IMR-90 (cell line): ENCODE results near the gene TBC1D17. TPM values are rescaled to one million over a fixed set of nuclear protein-coding genes. Genes with fewer than 3 reads are reported as not detected.

Source experiments
- ATAC-seq: fragments of 200-7000 bp; cut with Tn5 transposase; 2 replicates; pipeline ENCODE4 v1.9.1; 2020; ENCODE audit warnings: low read depth, mild to moderate bottlenecking, moderate library complexity
- BruUV-seq: library from RNA; stranded (reverse); fragments of 400-500 nt; replicated peaks from 2 replicates; lab custom pipeline; 2021; lab: Mats Ljungman, UMichigan
- CTCF ChIA-PET: fragments of 300-600 bp; formaldehyde crosslinking; extraction: SDS; loops from one replicate; lab custom pipeline; 2021; ENCODE audit warnings: antibody characterized with exemption; lab: Yijun Ruan, JAX
- POLR2A ChIA-PET: fragments of 300-600 bp; sonication (Branson Sonifier 250); formaldehyde crosslinking; loops from one replicate; lab custom pipeline; 2022; ENCODE audit warnings: antibody characterized with exemption; ENCODE audit not compliant: unreplicated experiment; lab: Charles Lee
- DNase-seq: peaks from one replicate; pipeline ENCODE4 v3.0.0; 2013
- H2AFZ ChIP-seq: replicated peaks from 2 replicates; pipeline ENCODE3; 2013; ENCODE audit warnings: low read length, mild to moderate bottlenecking; ENCODE audit not compliant: poor library complexity
- H2AK5ac ChIP-seq: 2 replicates; pipeline ENCODE4 v1.6.1; 2013; ENCODE audit warnings: low read depth, low read length, inconsistent platforms
- H2AK9ac ChIP-seq: replicated peaks from 2 replicates; pipeline ENCODE3; 2013; ENCODE audit warnings: mild to moderate bottlenecking, low read depth, low read length, moderate library complexity; ENCODE audit not compliant: poor library complexity
- H2BK120ac ChIP-seq: 2 replicates; pipeline ENCODE4 v1.6.1; 2013; ENCODE audit warnings: low read depth, low read length, inconsistent platforms
- H2BK15ac ChIP-seq: 3 replicates; pipeline ENCODE4 v1.6.1; 2013; ENCODE audit warnings: low read depth, low read length, inconsistent platforms
- H2BK20ac ChIP-seq: 2 replicates; pipeline ENCODE4 v1.6.1; 2013; ENCODE audit warnings: low read depth, mild to moderate bottlenecking, inconsistent platforms, low read length, moderate library complexity
- H2BK5ac ChIP-seq: 2 replicates; pipeline ENCODE4 v1.6.1; 2013; ENCODE audit warnings: mild to moderate bottlenecking, low read depth, low read length, inconsistent platforms; ENCODE audit not compliant: poor library complexity, severe bottlenecking
- H3K14ac ChIP-seq: replicated peaks from 2 replicates; pipeline ENCODE4 v1.6.1; 2013; ENCODE audit warnings: low read depth, low read length, inconsistent platforms
- H3K18ac ChIP-seq: 2 replicates; pipeline ENCODE4 v1.6.1; 2013; ENCODE audit warnings: low read depth, low read length, control low read depth
- H3K23ac ChIP-seq: 2 replicates; pipeline ENCODE4 v1.6.1; 2013; ENCODE audit warnings: low read depth, low read length, inconsistent platforms
- H3K27ac ChIP-seq: 2 replicates; pipeline ENCODE4 v1.5.1; 2013; ENCODE audit warnings: mild to moderate bottlenecking, control low read depth, low read length; ENCODE audit not compliant: insufficient read depth
- H3K27me3 ChIP-seq: 2 replicates; pipeline ENCODE4 v1.6.1; 2013; ENCODE audit warnings: low read length; ENCODE audit not compliant: control insufficient read depth, insufficient read depth
- H3K36me3 ChIP-seq: 2 replicates; pipeline ENCODE4 v1.6.1; 2013; ENCODE audit warnings: low read length, mixed read lengths; ENCODE audit not compliant: control insufficient read depth, insufficient read depth
- H3K4ac ChIP-seq: 2 replicates; pipeline ENCODE4 v1.6.1; 2013; ENCODE audit warnings: low read depth, low read length, inconsistent platforms
- H3K4me1 ChIP-seq: 2 replicates; pipeline ENCODE4 v1.6.1; 2013; ENCODE audit warnings: low read length, mixed read lengths; ENCODE audit not compliant: control insufficient read depth, insufficient read depth
- H3K4me2 ChIP-seq: 2 replicates; pipeline ENCODE4 v1.6.1; 2013; ENCODE audit warnings: low read depth, mild to moderate bottlenecking, control low read depth, low read length, moderate library complexity
- H3K4me3 ChIP-seq: 2 replicates; pipeline ENCODE4 v1.5.1; 2013; ENCODE audit warnings: low read depth, mild to moderate bottlenecking, control low read depth, low read length, moderate library complexity; ENCODE audit not compliant: insufficient read depth
- H3K56ac ChIP-seq: 2 replicates; pipeline ENCODE4 v1.6.1; 2013; ENCODE audit warnings: low read length, inconsistent platforms; ENCODE audit not compliant: insufficient read depth; ENCODE audit errors: extremely low read depth
- H3K79me1 ChIP-seq, 2 experiments: 2 replicates each; pipeline ENCODE4 v1.6.1; 2013; ENCODE audit warnings: low read length in 2 of 2, inconsistent platforms in 1 of 2, low read depth in 1 of 2
- H3K9ac ChIP-seq: 2 replicates; pipeline ENCODE4 v1.6.1; 2013; ENCODE audit warnings: low read depth, low read length, control low read depth
- H3K9me1 ChIP-seq: 2 replicates; pipeline ENCODE4 v1.6.1; 2013; ENCODE audit warnings: low read length, inconsistent platforms; ENCODE audit not compliant: insufficient read depth
- H3K9me3 ChIP-seq: 2 replicates; pipeline ENCODE4 v1.6.1; 2013; ENCODE audit warnings: low read length; ENCODE audit not compliant: control insufficient read depth, insufficient read depth
- H4K20me1 ChIP-seq: 2 replicates; pipeline ENCODE4 v1.6.1; 2013; ENCODE audit warnings: low read length, inconsistent platforms; ENCODE audit not compliant: insufficient read depth
- H4K5ac ChIP-seq: 2 replicates; pipeline ENCODE4 v1.6.1; 2013; ENCODE audit warnings: mild to moderate bottlenecking, low read depth, low read length, control low read depth
- H4K8ac ChIP-seq, 2 experiments: 2 replicates each; pipeline ENCODE4 v1.6.1; 2013; ENCODE audit warnings: low read depth in 2 of 2, low read length in 2 of 2, control low read depth in 1 of 2, inconsistent platforms in 1 of 2
- H4K91ac ChIP-seq: 2 replicates; pipeline ENCODE4 v1.6.1; 2013; ENCODE audit warnings: low read depth, low read length, inconsistent platforms; ENCODE audit not compliant: insufficient read depth
- MAZ ChIP-seq: IDR thresholded peaks from 2 replicates; pipeline ENCODE4 v1.6.1; 2012; ENCODE audit warnings: low read depth, mild to moderate bottlenecking, low read length, improper control_type of control experiment, moderate library complexity, borderline replicate concordance
- MXI1 ChIP-seq: IDR thresholded peaks from 2 replicates; pipeline ENCODE4 v1.6.1; 2012; ENCODE audit warnings: low read depth, mild to moderate bottlenecking, low read length, moderate library complexity, borderline replicate concordance
- POLR2A ChIP-seq: IDR thresholded peaks from 2 replicates; pipeline ENCODE4 v1.6.1; 2012; ENCODE audit warnings: mild to moderate bottlenecking, low read depth, low read length
- WGBS, 2 experiments: methylation state at CpG; one replicate each; pipeline versions ENCODE4 v1.1.5 to v1.1.7; 2013; ENCODE audit warnings: missing lambda C conversion rate in 2 of 2; ENCODE audit not compliant: insufficient read length in 1 of 2; ENCODE audit errors: extremely low coverage in 2 of 2; 5-methylcytosine and 5-hydroxymethylcytosine counted together
- dilution Hi-C: fragments of 300-500 bp; cut with HindIII; formaldehyde crosslinking; loops from one replicate; pipeline ENCODE4 v1.14.3; 2018; ENCODE audit warnings: low sequenced_read_pairs; ENCODE audit not compliant: unreplicated experiment
- in situ Hi-C: fragments of 300-500 bp; cut with MboI; formaldehyde crosslinking; loops from 3 replicates; pipeline ENCODE4 v1.14.3; 2019; ENCODE audit warnings: low sequenced_read_pairs, inconsistent platforms, mixed read lengths
- intact Hi-C: fragments of 100-400 bp; cut with micrococcal nuclease; formaldehyde crosslinking; loops from 2 replicates; pipeline ENCODE4 v1.10.0; 2022
- polyA plus RNA-seq, 3 experiments: library from polyadenylated mRNA; depleted of rRNA; stranded (reverse); fragments of >200 nt; gene quantifications; 2 replicates each; pipeline ENCODE4 v1.2.3, GENCODE V29; 2012; ENCODE audit warnings: low replicate concordance in 1 of 3
- total RNA-seq: library from RNA; depleted of rRNA; stranded (reverse); fragments of >200 nt; gene quantifications from 2 replicates; pipeline ENCODE4 v1.2.3, GENCODE V29; 2012

TBC1D17 gene
- total and polyA plus RNA-seq, 2 of the 4 experiments (the other 2 are of a cell fraction): 1.1 to 27.8 TPM

GRCh38 chr19:49929121-49929610 is 51.7 kb downstream of the TBC1D17 start, which contains the start of the genes ATF5 and NUP62:
Gene ATF5, plus strand, starts transcription at chr19:49929205. Its CDS starts 1,646 bp downstream, at chr19:49930851.
Gene NUP62, minus strand, starts transcription at chr19:49929504. Its CDS starts 19,697 bp downstream, at chr19:49909807.
- peak within 1 kb of the TSS; percentile 91 for H3K56ac ChIP-seq
- peaks cover 4% of the 10 kb centered on the region for H3K4me1 ChIP-seq
- peak within 1 kb of the TSS; percentile 72; the same call in 1 of the 2 replicates for H2BK20ac ChIP-seq
- BruUV-seq: TSS peak; percentile 81
- peak within 1 kb of the TSS; percentile 77; the same call in 1 of the 3 replicates for H2BK15ac ChIP-seq
- 0% methylated on average over 14 of the region's 48 CpGs; no CpG with 5 or more reads in 1 of the 2 experiments for WGBS, 2 experiments
- intact Hi-C loops: no loop called here
- peak within 1 kb of the TSS; percentile 79 for H3K18ac ChIP-seq
- peak within 1 kb of the TSS; percentile 93 for H3K23ac ChIP-seq
- peak within 1 kb of the TSS; percentile 92 for H2BK5ac ChIP-seq
- dilution Hi-C loops: no loop called here
- peak within 1 kb of the TSS; percentile 75 for H3K27ac ChIP-seq
- H3K9me1 ChIP-seq: peaks cover 14% of the 10 kb centered on the region
- peak; percentile 75 for DNase-seq
- TF ChIP-seq MXI1: no peak
- TF ChIP-seq POLR2A: peak; percentile 77
- TF ChIP-seq MAZ: peak; percentile 60; the same call in 1 of the 2 replicates
- peaks cover 16 to 44% of the 10 kb centered on the region in 2 experiments for H3K79me1 ChIP-seq
- in situ Hi-C loops: no loop called here
- H4K20me1 ChIP-seq: peaks cover 10% of the 10 kb centered on the region; the same call in 1 of the 2 replicates
- H3K4me2 ChIP-seq: peak within 1 kb of the TSS; percentile 96
- H3K27me3 ChIP-seq: no peaks in the 10 kb centered on the region
- H3K9me3 ChIP-seq: no peaks in the 10 kb centered on the region
- peak within 1 kb of the TSS; percentile 96 for H3K14ac ChIP-seq
- peak; percentile 59 for ATAC-seq
- CTCF ChIA-PET: no interaction called here
- H2AK5ac ChIP-seq: peak within 1 kb of the TSS; percentile 96
- peak within 1 kb of the TSS; percentile 100 for H2AK9ac ChIP-seq
- H3K4ac ChIP-seq: peak within 1 kb of the TSS; percentile 97
- peak within 1 kb of the TSS; percentile 93 for H4K91ac ChIP-seq
- H3K4me3 ChIP-seq: peak within 1 kb of the TSS; percentile 80
- H2BK120ac ChIP-seq: peak within 1 kb of the TSS; percentile 91
- H3K9ac ChIP-seq: peak within 1 kb of the TSS; percentile 83
- H4K8ac ChIP-seq: peak within 1 kb of the TSS; percentile 82 to 98
- peak within 1 kb of the TSS; percentile 73 for H4K5ac ChIP-seq
- H3K36me3 ChIP-seq: peaks cover 17% of the 10 kb centered on the region
- H2AFZ ChIP-seq: peak within 1 kb of the TSS; percentile 98
- POLR2A ChIA-PET: interaction anchor here (1.0 kb wide), 1 partner anchor 60 kb away, joined by 7 read pairs; no protein-coding TSS in a partner anchor
